ENCODE data around the gene IKZF2. TPM values are rescaled to one million over a fixed set of nuclear protein-coding genes. Genes with fewer than 3 reads are reported as not detected.

IKZF2 gene
- total RNA-seq, 1 donor from 2014 or later, result 29.2 TPM

- peaks cover 14% of the 10 kb centered on the region for H3K4me1 ChIP-seq
- no peak for DNase-seq (ENCODE audit: extremely low spot score in 2 of 2)
- no peak overlapping the region for H3K4me3 ChIP-seq
- H3K27me3 ChIP-seq, result no peaks in the 10 kb centered on the region
- no peaks in the 10 kb centered on the region for H3K36me3 ChIP-seq
- H3K9me3 ChIP-seq, result no peaks in the 10 kb centered on the region
- no peak overlapping the region for H3K27ac ChIP-seq
- intact Hi-C loops (cut with DNase I), result no loop called here
- TF ChIP-seq POLR2A (IDR thresholded peaks at IDR 0.05) (no peak), CTCF (IDR thresholded peaks at IDR 0.05) (no peak), POLR2AphosphoS5 (IDR thresholded peaks at IDR 0.05; ENCODE audit: insufficient read depth in 1 of 2, low read depth in 1 of 2) (no peak)
Observed at GRCh38 chr2:213101692-213102460, 49.5 kb downstream of the IKZF2 start.

GRCh38 chr2:213101109-213101508 lies 50.3 kb downstream of the IKZF2 start:
- no peak overlapping the region for H3K4me3 ChIP-seq
- H3K36me3 ChIP-seq, result no peaks in the 10 kb centered on the region
- no peak overlapping the region for H3K27ac ChIP-seq
- TF ChIP-seq CTCF (IDR thresholded peaks at IDR 0.05) (no peak), POLR2A (IDR thresholded peaks at IDR 0.05) (no peak), POLR2AphosphoS5 (IDR thresholded peaks at IDR 0.05; ENCODE audit: insufficient read depth in 1 of 2, low read depth in 1 of 2) (no peak)
- no peak for DNase-seq (ENCODE audit: extremely low spot score in 2 of 2)
- H3K27me3 ChIP-seq, result no peaks in the 10 kb centered on the region
- H3K4me1 ChIP-seq, result peaks cover 14% of the 10 kb centered on the region
- intact Hi-C loops (cut with DNase I), result no loop called here
- H3K9me3 ChIP-seq, result no peaks in the 10 kb centered on the region

- intact Hi-C loops (cut with DNase I), result no loop called here
- Histone ChIP-seq H3K9me3 (no peaks in the 10 kb centered on the region), H3K4me3 (no peak overlapping the region), H3K27me3 (no peaks in the 10 kb centered on the region), H3K4me1 (no peaks in the 10 kb centered on the region), H3K36me3 (no peaks in the 10 kb centered on the region), H3K27ac (no peak overlapping the region)
- no peak for DNase-seq (ENCODE audit: extremely low spot score in 2 of 2)
- TF ChIP-seq CTCF (IDR thresholded peaks at IDR 0.05), result no peak
- peak in 1 of 2 donors; percentile 35 for TF ChIP-seq POLR2AphosphoS5 (IDR thresholded peaks at IDR 0.05; ENCODE audit: insufficient read depth in 1 of 2, low read depth in 1 of 2)
Observed at GRCh38 chr2:213098612-213099011, 52.8 kb downstream of the IKZF2 start.

GRCh38 chr2:213091765-213092164 lies 59.6 kb downstream of the IKZF2 start:
- Histone ChIP-seq H3K9me3 (no peaks in the 10 kb centered on the region), H3K36me3 (no peaks in the 10 kb centered on the region), H3K4me3 (no peak overlapping the region), H3K27ac (no peak overlapping the region), H3K4me1 (peaks cover 3% of the 10 kb centered on the region), H3K27me3 (no peaks in the 10 kb centered on the region)
- DNase-seq (ENCODE audit: extremely low spot score in 2 of 2), result no peak
- intact Hi-C loops (cut with DNase I), result no loop called here
- TF ChIP-seq POLR2AphosphoS5 (IDR thresholded peaks at IDR 0.05; ENCODE audit: insufficient read depth in 1 of 2, low read depth in 1 of 2) (no peak), POLR2A (IDR thresholded peaks at IDR 0.05) (no peak), CTCF (IDR thresholded peaks at IDR 0.05) (no peak)

- H3K27ac ChIP-seq, result no peak overlapping the region
Observed at GRCh38 chr2:213090772-213091171, 60.6 kb downstream of the IKZF2 start.

More at GRCh38 chr2:213090772-213091171, 60.6 kb downstream of the IKZF2 start:
- Histone ChIP-seq H3K9me3 (no peaks in the 10 kb centered on the region), H3K36me3 (no peaks in the 10 kb centered on the region), H3K4me3 (no peak overlapping the region), H3K27me3 (no peaks in the 10 kb centered on the region), H3K4me1 (peaks cover 12% of the 10 kb centered on the region)
- TF ChIP-seq CTCF (IDR thresholded peaks at IDR 0.05), result no peak
- no peak for TF ChIP-seq POLR2A (IDR thresholded peaks at IDR 0.05)
- no peak for TF ChIP-seq POLR2AphosphoS5 (IDR thresholded peaks at IDR 0.05; ENCODE audit: insufficient read depth in 1 of 2, low read depth in 1 of 2)
- DNase-seq (ENCODE audit: extremely low spot score in 2 of 2), result no peak
- intact Hi-C loops (cut with DNase I), result no loop called here
